ENCODE measurements around the gene DISC1. TPM values are rescaled to one million over a fixed set of nuclear protein-coding genes. Genes with fewer than 3 reads are reported as not detected.
"Not testable (repeated sequence)": the region's sequence is repeated elsewhere in the genome, so short reads cannot be mapped to it uniquely, and the experiment has no call there.

The DISC1 gene
- total RNA-seq, 1 experiment from 2014 or later = 2.8 TPM

GRCh38 chr1:231778009-231778719 lies 151.6 kb downstream of the DISC1 start:
- H3K27me3 ChIP-seq = no peaks in the 10 kb centered on the region
- H3K4me3 ChIP-seq = no peak overlapping the region
- no peaks in the 10 kb centered on the region for H3K36me3 ChIP-seq
- no peak for DNase-seq
- H3K9me3 ChIP-seq = no peaks in the 10 kb centered on the region

GRCh38 chr1:231779081-231779480 lies 152.5 kb downstream of the DISC1 start:
- no peak for DNase-seq
- Histone ChIP-seq H3K4me3 (no peak overlapping the region), H3K36me3 (no peaks in the 10 kb centered on the region), H3K9me3 (no peaks in the 10 kb centered on the region), H3K27me3 (no peaks in the 10 kb centered on the region)

GRCh38 chr1:231781892-231782291 lies 155.3 kb downstream of the DISC1 start:
- Histone ChIP-seq H3K9me3 (no peaks in the 10 kb centered on the region), H3K36me3 (no peaks in the 10 kb centered on the region), H3K27me3 (no peaks in the 10 kb centered on the region), H3K4me3 (no peak overlapping the region)
- no peak for DNase-seq

GRCh38 chr1:231785073-231785472 lies 158.5 kb downstream of the DISC1 start:
- not testable (repeated sequence) for H3K4me3 ChIP-seq, H3K9me3 ChIP-seq, DNase-seq, H3K27me3 ChIP-seq, H3K36me3 ChIP-seq

GRCh38 chr1:231786126-231786525 lies 159.5 kb downstream of the DISC1 start:
- Histone ChIP-seq H3K27me3 (no peaks in the 10 kb centered on the region), H3K36me3 (no peaks in the 10 kb centered on the region), H3K9me3 (no peaks in the 10 kb centered on the region), H3K4me3 (no peak overlapping the region)
- DNase-seq = no peak

- no peaks in the 10 kb centered on the region for H3K9me3 ChIP-seq
- H3K36me3 ChIP-seq = no peaks in the 10 kb centered on the region
- DNase-seq = no peak
- H3K27me3 ChIP-seq = no peaks in the 10 kb centered on the region
- no peak overlapping the region for H3K4me3 ChIP-seq
These were observed 166.0 kb downstream of the DISC1 start for GRCh38 chr1:231792634-231793033.

- no peak for DNase-seq
- no peak overlapping the region for H3K4me3 ChIP-seq
- no peaks in the 10 kb centered on the region for H3K36me3 ChIP-seq
- H3K9me3 ChIP-seq = no peaks in the 10 kb centered on the region
- H3K27me3 ChIP-seq = no peaks in the 10 kb centered on the region
These were observed 167.3 kb downstream of the DISC1 start for GRCh38 chr1:231793893-231794292.

- peak; percentile 77 for DNase-seq
- Histone ChIP-seq H3K9me3 (no peaks in the 10 kb centered on the region), H3K27me3 (no peaks in the 10 kb centered on the region), H3K36me3 (no peaks in the 10 kb centered on the region), H3K4me3 (no peak overlapping the region)
These were observed 169.6 kb downstream of the DISC1 start for GRCh38 chr1:231796141-231796540.

- H3K4me3 ChIP-seq = no peak overlapping the region
- H3K36me3 ChIP-seq = no peaks in the 10 kb centered on the region
- H3K27me3 ChIP-seq = no peaks in the 10 kb centered on the region
- 0 out of 2 replicates have a peak, but pooled peaks cover 4% of the 10 kb centered on the region for H3K9me3 ChIP-seq
- no peak for DNase-seq
These were observed 172.9 kb downstream of the DISC1 start for GRCh38 chr1:231799363-231799986.

- Histone ChIP-seq H3K36me3 (no peaks in the 10 kb centered on the region), H3K27me3 (no peaks in the 10 kb centered on the region), H3K4me3 (no peak overlapping the region), H3K9me3 (0 out of 2 replicates have a peak, but pooled peaks cover 4% of the 10 kb centered on the region)
- DNase-seq = no peak
These were observed 173.5 kb downstream of the DISC1 start for GRCh38 chr1:231800108-231800507.

- 0 out of 2 replicates have a peak, but pooled peaks cover 4% of the 10 kb centered on the region for H3K9me3 ChIP-seq
- no peaks in the 10 kb centered on the region for H3K36me3 ChIP-seq
- no peaks in the 10 kb centered on the region for H3K27me3 ChIP-seq
- DNase-seq = no peak
- H3K4me3 ChIP-seq = no peak overlapping the region
These were observed 174.5 kb downstream of the DISC1 start for GRCh38 chr1:231801042-231801585.

GRCh38 chr1:231803353-231803752 lies 176.8 kb downstream of the DISC1 start:
- Histone ChIP-seq H3K9me3 (0 out of 2 replicates have a peak, but pooled peaks cover 4% of the 10 kb centered on the region), H3K27me3 (no peaks in the 10 kb centered on the region), H3K4me3 (no peak overlapping the region), H3K36me3 (no peaks in the 10 kb centered on the region)
- DNase-seq = no peak

- peak; percentile 66 for DNase-seq
- Histone ChIP-seq H3K36me3 (no peaks in the 10 kb centered on the region), H3K27me3 (no peaks in the 10 kb centered on the region), H3K4me3 (no peak overlapping the region), H3K9me3 (0 out of 2 replicates have a peak, but pooled peaks cover 4% of the 10 kb centered on the region)
These were observed 180.3 kb downstream of the DISC1 start for GRCh38 chr1:231806623-231807495.

GRCh38 chr1:231807541-231807940 lies 181.0 kb downstream of the DISC1 start:
- Histone ChIP-seq H3K9me3 (no peaks in the 10 kb centered on the region), H3K36me3 (no peaks in the 10 kb centered on the region), H3K27me3 (no peaks in the 10 kb centered on the region), H3K4me3 (no peak overlapping the region)
- DNase-seq = peak; percentile 65

- Histone ChIP-seq H3K36me3 (no peaks in the 10 kb centered on the region), H3K9me3 (no peaks in the 10 kb centered on the region), H3K27me3 (no peaks in the 10 kb centered on the region), H3K4me3 (no peak overlapping the region)
- peak; percentile 51 for DNase-seq
These were observed 181.5 kb downstream of the DISC1 start for GRCh38 chr1:231808116-231808515.

- H3K36me3 ChIP-seq = no peaks in the 10 kb centered on the region
- DNase-seq = peak; percentile 90
- H3K27me3 ChIP-seq = no peaks in the 10 kb centered on the region
- no peaks in the 10 kb centered on the region for H3K9me3 ChIP-seq
- H3K4me3 ChIP-seq = no peak overlapping the region
These were observed 182.4 kb downstream of the DISC1 start for GRCh38 chr1:231808990-231809389.

GRCh38 chr1:231810415-231810814 lies 183.8 kb downstream of the DISC1 start:
- Histone ChIP-seq H3K36me3 (no peaks in the 10 kb centered on the region), H3K4me3 (no peak overlapping the region), H3K27me3 (no peaks in the 10 kb centered on the region), H3K9me3 (no peaks in the 10 kb centered on the region)
- no peak for DNase-seq

Data from MG63 (cell line).